ENCODE data around the gene ANKUB1. TPM values are rescaled to one million over a fixed set of nuclear protein-coding genes. Genes with fewer than 3 reads are reported as not detected.

Gene ANKUB1
- total RNA-seq, 3 donors from 2014 or later, result not detected

GRCh38 chr3:149771652-149772271, 20.6 kb downstream of the ANKUB1 start:
- Histone ChIP-seq H3K4me3 (no peak overlapping the region), H3K4me1 (ENCODE audit: low read depth) (no peaks in the 10 kb centered on the region), H3K36me3 (ENCODE audit: low read depth) (no peaks in the 10 kb centered on the region), H3K9me3 (no peaks in the 10 kb centered on the region)
- ATAC-seq (peak; percentile 48), DNase-seq (peak in 2 of 3 donors; percentile 31 to 77)
- intact Hi-C loops (cut with DNase I, micrococcal nuclease), result loop anchor here in 1 of 2 donors (10.0 kb wide), 1 partner anchor 257 kb away; no protein-coding TSS in a partner anchor
- TF ChIP-seq CTCF (IDR thresholded peaks at IDR 0.05), result no peak

GRCh38 chr3:149770246-149770645, 22.1 kb downstream of the ANKUB1 start:
- intact Hi-C loops (cut with DNase I, micrococcal nuclease), result loop anchor here in 1 of 2 donors (10.0 kb wide), 1 partner anchor 255 kb away; no protein-coding TSS in a partner anchor

GRCh38 chr3:149768704-149769103, 23.6 kb downstream of the ANKUB1 start:
- no peaks in the 10 kb centered on the region for H3K9me3 ChIP-seq
- H3K4me1 ChIP-seq (ENCODE audit: low read depth), result no peaks in the 10 kb centered on the region
- TF ChIP-seq CTCF (IDR thresholded peaks at IDR 0.05), result no peak
- ATAC-seq (no peak), DNase-seq (no peak)
- no peaks in the 10 kb centered on the region for H3K36me3 ChIP-seq (ENCODE audit: low read depth)
- H3K4me3 ChIP-seq, result no peak overlapping the region
- intact Hi-C loops (cut with DNase I, micrococcal nuclease), result no loop called here

More at GRCh38 chr3:149770246-149770645, 22.1 kb downstream of the ANKUB1 start:
- Histone ChIP-seq H3K9me3 (no peaks in the 10 kb centered on the region), H3K36me3 (ENCODE audit: low read depth) (no peaks in the 10 kb centered on the region), H3K4me3 (no peak overlapping the region), H3K4me1 (ENCODE audit: low read depth) (no peaks in the 10 kb centered on the region)
- no peak for ATAC-seq
- no peak for TF ChIP-seq CTCF (IDR thresholded peaks at IDR 0.05)
- DNase-seq, result no peak

GRCh38 chr3:149767720-149768119, 24.6 kb downstream of the ANKUB1 start:
- intact Hi-C loops (cut with DNase I, micrococcal nuclease), result no loop called here
- ATAC-seq (no peak), DNase-seq (no peak)
- no peaks in the 10 kb centered on the region for H3K4me1 ChIP-seq (ENCODE audit: low read depth)
- no peaks in the 10 kb centered on the region for H3K36me3 ChIP-seq (ENCODE audit: low read depth)
- no peak overlapping the region for H3K4me3 ChIP-seq
- H3K9me3 ChIP-seq, result no peaks in the 10 kb centered on the region
- no peak for TF ChIP-seq CTCF (IDR thresholded peaks at IDR 0.05)

- DNase-seq, result no peak
- intact Hi-C loops (cut with DNase I, micrococcal nuclease), result no loop called here
- no peak for ATAC-seq
Measured at GRCh38 chr3:149765762-149766334, 26.5 kb downstream of the ANKUB1 start.

More at GRCh38 chr3:149765762-149766334, 26.5 kb downstream of the ANKUB1 start:
- Histone ChIP-seq H3K9me3 (no peaks in the 10 kb centered on the region), H3K36me3 (ENCODE audit: low read depth) (no peaks in the 10 kb centered on the region), H3K4me3 (no peak overlapping the region), H3K4me1 (ENCODE audit: low read depth) (no peaks in the 10 kb centered on the region)
- no peak for TF ChIP-seq CTCF (IDR thresholded peaks at IDR 0.05)

Data from mucosa of descending colon (tissue), 3 donors.